Islet precursor cell (in vitro differentiated cells): ENCODE results near the gene WHRN.

Experiments
- DNase-seq: peaks from one replicate; pipeline ENCODE4 v3.0.0-alpha.2; 2018

WHRN gene

GRCh38 chr9:114374936-114375335 lies 130.3 kb downstream of the WHRN start:
- DNase-seq: no peak

GRCh38 chr9:114373960-114374730 lies 131.1 kb downstream of the WHRN start:
- no peak for DNase-seq

GRCh38 chr9:114372921-114373448 lies 132.3 kb downstream of the WHRN start:
- peak; percentile 48 for DNase-seq

- DNase-seq: peak; percentile 51
Observed at GRCh38 chr9:114371973-114372917, 133.0 kb downstream of the WHRN start.

GRCh38 chr9:114371343-114371944 lies 133.8 kb downstream of the WHRN start:
- DNase-seq: no peak

GRCh38 chr9:114370968-114371320 lies 134.3 kb downstream of the WHRN start:
- no peak for DNase-seq

GRCh38 chr9:114370251-114370967 lies 134.9 kb downstream of the WHRN start:
- DNase-seq: no peak

- DNase-seq: no peak
Observed at GRCh38 chr9:114369216-114370130, 135.8 kb downstream of the WHRN start.

- DNase-seq: no peak
Observed at GRCh38 chr9:114367772-114368569, 137.3 kb downstream of the WHRN start.

GRCh38 chr9:114367366-114367765 lies 137.9 kb downstream of the WHRN start:
- no peak for DNase-seq

- DNase-seq: no peak
Observed at GRCh38 chr9:114366334-114367128, 138.7 kb downstream of the WHRN start.

- DNase-seq: no peak
Observed at GRCh38 chr9:114365194-114365593, 140.1 kb downstream of the WHRN start.

- DNase-seq: no peak
Observed at GRCh38 chr9:114364134-114365041, 140.9 kb downstream of the WHRN start.

GRCh38 chr9:114363424-114363823 lies 141.8 kb downstream of the WHRN start:
- DNase-seq: no peak

- DNase-seq: no peak
Observed at GRCh38 chr9:114362394-114362793, 142.9 kb downstream of the WHRN start.

GRCh38 chr9:114361542-114361941 lies 143.7 kb downstream of the WHRN start:
- DNase-seq: no peak

- no peak for DNase-seq
Observed at GRCh38 chr9:114359801-114360200, 145.5 kb downstream of the WHRN start.

- no peak for DNase-seq
Observed at GRCh38 chr9:114357911-114358328, 147.4 kb downstream of the WHRN start.

GRCh38 chr9:114357360-114357759 lies 147.9 kb downstream of the WHRN start:
- DNase-seq: no peak
